ENCODE results near the gene MARK3. TPM values are rescaled to one million over a fixed set of nuclear protein-coding genes. Genes with fewer than 3 reads are reported as not detected.

Gene MARK3
- total and polyA plus RNA-seq, 2 donors from 2014 or later = 39.8 to 83.1 TPM

- Histone ChIP-seq H3K27me3 (ENCODE audit: control insufficient read depth, insufficient read depth, low read length) (no peaks in the 10 kb centered on the region), H3K9me3 (ENCODE audit: control insufficient read depth in 2 of 3, insufficient read depth in 1 of 3, low read length in 3 of 3) (no peaks in the 10 kb centered on the region), H3K9ac (ENCODE audit: low read length in 3 of 3) (peak overlapping the region in 1 of 3 donors; percentile 40), H3K4me1 (ENCODE audit: control insufficient read depth in 2 of 3, insufficient read depth in 2 of 3, low read depth in 1 of 3, low read length in 3 of 3) (peaks cover 0 to 36% (median 26%) of the 10 kb centered on the region in 3 donors), H3K4me3 (ENCODE audit: low read length in 3 of 3) (peak overlapping the region; percentile 44 to 66 (median 48)), H3K36me3 (ENCODE audit: control insufficient read depth in 2 of 3, insufficient read depth in 3 of 3, low read length in 3 of 3) (no peaks in the 10 kb centered on the region), H3K27ac (ENCODE audit: low read depth in 2 of 2, low read length in 2 of 2) (peak overlapping the region; percentile 78 to 85)
- FAIRE-seq (no peak), DNase-seq (peak; percentile 88 to 96 (median 91))
- peak; percentile 20 for TF ChIP-seq CTCF (IDR thresholded peaks at IDR 0.05; ENCODE audit: borderline replicate concordance, extremely low read depth, insufficient read depth)
- intact Hi-C loops (cut with DNase I) = no loop called here
Observed at GRCh38 chr14:103520657-103521437, 135.6 kb downstream of the MARK3 start.

- no peak for TF ChIP-seq CTCF (IDR thresholded peaks at IDR 0.05; ENCODE audit: borderline replicate concordance, extremely low read depth, insufficient read depth)
- Histone ChIP-seq H3K4me3 (ENCODE audit: low read length in 3 of 3) (peak overlapping the region; percentile 44 to 66 (median 48)), H3K36me3 (ENCODE audit: control insufficient read depth in 2 of 3, insufficient read depth in 3 of 3, low read length in 3 of 3) (no peaks in the 10 kb centered on the region), H3K4me1 (ENCODE audit: control insufficient read depth in 2 of 3, insufficient read depth in 2 of 3, low read depth in 1 of 3, low read length in 3 of 3) (peaks cover 0 to 42% (median 33%) of the 10 kb centered on the region in 3 donors), H3K9ac (ENCODE audit: low read length in 3 of 3) (no peak overlapping the region), H3K27me3 (ENCODE audit: control insufficient read depth, insufficient read depth, low read length) (no peaks in the 10 kb centered on the region), H3K27ac (ENCODE audit: low read depth in 2 of 2, low read length in 2 of 2) (peak overlapping the region; percentile 78 to 85), H3K9me3 (ENCODE audit: control insufficient read depth in 2 of 3, insufficient read depth in 1 of 3, low read length in 3 of 3) (no peaks in the 10 kb centered on the region)
- intact Hi-C loops (cut with DNase I) = no loop called here
- peak in 2 of 5 donors; percentile 53 to 83 for DNase-seq
- no peak for FAIRE-seq
Observed at GRCh38 chr14:103521438-103521950, 136.3 kb downstream of the MARK3 start.

- intact Hi-C loops (cut with DNase I) = no loop called here
- Histone ChIP-seq H3K9ac (ENCODE audit: low read length in 3 of 3) (peak overlapping the region in 2 of 3 donors; percentile 14 to 46), H3K27ac (ENCODE audit: low read depth in 2 of 2, low read length in 2 of 2) (peak overlapping the region; percentile 63 to 79), H3K4me3 (ENCODE audit: low read length in 3 of 3) (peak overlapping the region; percentile 32 to 48 (median 36)), H3K27me3 (ENCODE audit: control insufficient read depth, insufficient read depth, low read length) (no peaks in the 10 kb centered on the region), H3K9me3 (ENCODE audit: control insufficient read depth in 2 of 3, insufficient read depth in 1 of 3, low read length in 3 of 3) (no peaks in the 10 kb centered on the region), H3K4me1 (ENCODE audit: control insufficient read depth in 2 of 3, insufficient read depth in 2 of 3, low read depth in 1 of 3, low read length in 3 of 3) (peaks cover 0 to 48% (median 37%) of the 10 kb centered on the region in 3 donors), H3K36me3 (ENCODE audit: control insufficient read depth in 2 of 3, insufficient read depth in 3 of 3, low read length in 3 of 3) (no peaks in the 10 kb centered on the region)
- peak in 3 of 5 donors; percentile 55 to 91 (median 87) for DNase-seq
- no peak for TF ChIP-seq CTCF (IDR thresholded peaks at IDR 0.05; ENCODE audit: borderline replicate concordance, extremely low read depth, insufficient read depth)
- FAIRE-seq = no peak
Observed at GRCh38 chr14:103521951-103522563, 136.8 kb downstream of the MARK3 start.
